Caco-2 (cell line): ENCODE data around the gene PFKFB3. TPM values are rescaled to one million over a fixed set of nuclear protein-coding genes. Genes with fewer than 3 reads are reported as not detected.

Experiments
- BruUV-seq: library from RNA; stranded (reverse); fragments of 400-500 nt; replicated peaks from 2 replicates; lab custom pipeline; 2021; lab: Mats Ljungman, UMichigan
- CTCF ChIA-PET: fragments of 300-600 bp; sonication (Branson Sonifier 250); formaldehyde crosslinking; loops from one replicate; lab custom pipeline; 2022; ENCODE audit warnings: antibody characterized with exemption; lab: Charles Lee
- POLR2A ChIA-PET: fragments of 300-600 bp; sonication (Branson Sonifier 250); formaldehyde crosslinking; loops from one replicate; lab custom pipeline; 2022; ENCODE audit warnings: antibody characterized with exemption; lab: Charles Lee
- DNase-seq, 2 experiments: peaks; one replicate each; pipeline versions ENCODE4 v3.0.0 to v3.0.0-alpha.2; 2020 to 2022
- H3K27me3 ChIP-seq: replicated peaks from 2 replicates; pipeline ENCODE4 v1.6.0; 2011; ENCODE audit warnings: low read length; ENCODE audit not compliant: control insufficient read depth, insufficient read depth
- H3K36me3 ChIP-seq: 2 replicates; pipeline ENCODE4 v1.5.1; 2011; ENCODE audit warnings: low read length; ENCODE audit not compliant: control insufficient read depth, insufficient read depth
- H3K4me1 ChIP-seq: fragments of 250-450 bp; sonication (Bioruptor Pico); 2 replicates; pipeline ENCODE4 v1.5.1; 2020; ENCODE audit warnings: mild to moderate bottlenecking
- H3K4me3 ChIP-seq: 2 replicates; pipeline ENCODE4 v1.5.1; 2011; ENCODE audit warnings: low read depth, mild to moderate bottlenecking, control low read depth, low read length
- H3K9me3 ChIP-seq: fragments of 250-450 bp; sonication (Bioruptor Pico); 2 replicates; pipeline ENCODE4 v1.5.1; 2020; ENCODE audit warnings: mild to moderate bottlenecking, moderate library complexity
- H3K27ac Mint-ChIP-seq: one replicate; pipeline ENCODE4 v1.8.0; 2022; ENCODE audit warnings: mixed read lengths; ENCODE audit not compliant: unreplicated experiment
- H3K27me3 Mint-ChIP-seq: one replicate; pipeline ENCODE4 v1.8.0; 2022; ENCODE audit warnings: mixed read lengths; ENCODE audit not compliant: insufficient read depth, unreplicated experiment
- H3K36me3 Mint-ChIP-seq: one replicate; pipeline ENCODE4 v1.8.0; 2022; ENCODE audit warnings: mild to moderate bottlenecking, mixed read lengths; ENCODE audit not compliant: insufficient read depth, unreplicated experiment
- H3K4me1 Mint-ChIP-seq: one replicate; pipeline ENCODE4 v1.8.0; 2022; ENCODE audit warnings: low read depth, mixed read lengths; ENCODE audit not compliant: unreplicated experiment
- H3K4me3 Mint-ChIP-seq: one replicate; pipeline ENCODE4 v1.8.0; 2022; ENCODE audit warnings: mild to moderate bottlenecking, moderate library complexity, mixed read lengths; ENCODE audit not compliant: unreplicated experiment
- H3K9me3 Mint-ChIP-seq: one replicate; pipeline ENCODE4 v1.8.0; 2022; ENCODE audit warnings: mixed read lengths; ENCODE audit not compliant: unreplicated experiment
- intact Hi-C: fragments of 100-400 bp; cut with micrococcal nuclease; formaldehyde crosslinking; loops from one replicate; pipeline ENCODE4 v1.10.0; 2022; ENCODE audit not compliant: unreplicated experiment
- total RNA-seq: library from RNA; stranded (reverse); gene quantifications from 2 replicates; pipeline ENCODE4 v1.2.3, GENCODE V29; 2022
- TF ChIP-seq, protein P1 (sequence below), 2 experiments: fragments of 200-600 bp in 1 of 2; IDR thresholded peaks; 1 replicate in 1 of 2; 2 replicates in 1 of 2; pipeline versions ENCODE4 v1.5.1 to v1.8.0; 2011 to 2022; ENCODE audit warnings: antibody characterized with exemption in 1 of 2, control low read depth in 1 of 2, inconsistent platforms in 1 of 2, low read depth in 1 of 2, low read length in 1 of 2, mild to moderate bottlenecking in 1 of 2, moderate library complexity in 1 of 2; ENCODE audit not compliant: insufficient read depth in 1 of 2, severe bottlenecking in 1 of 2, unreplicated experiment in 1 of 2

The PFKFB3 gene
- total RNA-seq, 1 experiment from 2014 or later = 33.0 TPM

DNA sequence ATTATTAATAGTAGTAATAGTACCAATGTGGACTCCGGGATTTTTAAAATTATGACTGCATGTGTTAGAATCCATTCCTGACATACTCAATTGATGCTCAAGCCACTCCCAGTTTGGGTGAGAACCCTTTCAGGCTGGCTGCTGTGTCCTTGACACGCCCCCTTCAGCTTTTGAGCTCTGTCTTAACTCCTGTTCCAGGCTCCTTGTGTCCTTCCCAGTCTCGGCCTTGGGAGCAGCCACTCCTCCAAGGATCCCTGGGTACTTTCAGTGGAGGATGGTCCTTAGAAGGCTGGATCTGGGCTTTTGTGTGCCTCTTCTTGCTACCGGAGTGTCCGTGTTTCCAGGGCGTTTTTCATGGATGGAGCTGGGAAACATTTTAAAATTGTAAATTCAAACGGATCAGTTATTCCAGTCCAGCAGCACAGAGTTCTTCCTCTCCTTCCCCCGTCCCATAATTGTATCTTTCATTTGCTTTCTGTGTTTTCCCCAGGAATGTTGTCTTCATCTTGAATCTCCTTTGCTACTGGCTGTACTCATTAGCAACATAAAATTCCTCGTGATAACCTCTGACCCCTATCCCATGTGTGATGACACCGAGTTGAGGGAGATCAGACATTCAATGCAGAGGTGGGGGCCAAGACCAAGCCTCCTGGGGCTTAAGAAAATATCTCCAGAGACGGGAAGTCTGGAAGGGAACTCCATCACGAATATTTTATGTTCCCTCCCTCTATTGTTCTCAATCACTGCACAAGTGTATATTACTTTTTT, 40.0 kb upstream of the PFKFB3 start:
- H3K36me3 Mint-ChIP-seq = peaks cover 43% of the 10 kb centered on the region
- H3K4me3 Mint-ChIP-seq = peak overlapping the region; percentile 88
- TF ChIP-seq, protein P1, sequence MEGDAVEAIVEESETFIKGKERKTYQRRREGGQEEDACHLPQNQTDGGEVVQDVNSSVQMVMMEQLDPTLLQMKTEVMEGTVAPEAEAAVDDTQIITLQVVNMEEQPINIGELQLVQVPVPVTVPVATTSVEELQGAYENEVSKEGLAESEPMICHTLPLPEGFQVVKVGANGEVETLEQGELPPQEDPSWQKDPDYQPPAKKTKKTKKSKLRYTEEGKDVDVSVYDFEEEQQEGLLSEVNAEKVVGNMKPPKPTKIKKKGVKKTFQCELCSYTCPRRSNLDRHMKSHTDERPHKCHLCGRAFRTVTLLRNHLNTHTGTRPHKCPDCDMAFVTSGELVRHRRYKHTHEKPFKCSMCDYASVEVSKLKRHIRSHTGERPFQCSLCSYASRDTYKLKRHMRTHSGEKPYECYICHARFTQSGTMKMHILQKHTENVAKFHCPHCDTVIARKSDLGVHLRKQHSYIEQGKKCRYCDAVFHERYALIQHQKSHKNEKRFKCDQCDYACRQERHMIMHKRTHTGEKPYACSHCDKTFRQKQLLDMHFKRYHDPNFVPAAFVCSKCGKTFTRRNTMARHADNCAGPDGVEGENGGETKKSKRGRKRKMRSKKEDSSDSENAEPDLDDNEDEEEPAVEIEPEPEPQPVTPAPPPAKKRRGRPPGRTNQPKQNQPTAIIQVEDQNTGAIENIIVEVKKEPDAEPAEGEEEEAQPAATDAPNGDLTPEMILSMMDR (IDR thresholded peaks at IDR 0.05; ENCODE audit: insufficient read depth in 1 of 2, low read depth in 1 of 2, low read length in 1 of 2, severe bottlenecking in 1 of 2, unreplicated experiment in 1 of 2) = no peak
- Histone ChIP-seq H3K4me1 (peaks cover 20% of the 10 kb centered on the region), H3K36me3 (no peaks in the 10 kb centered on the region), H3K9me3 (no peaks in the 10 kb centered on the region), H3K27me3 (no peaks in the 10 kb centered on the region), H3K4me3 (peak overlapping the region; percentile 74)
- H3K27ac Mint-ChIP-seq = peak overlapping the region; percentile 98
- POLR2A ChIA-PET = interaction anchor here (0.6 to 1.4 kb wide), 7 partner anchors 8 to 349 kb away, joined by 3 to 16 read pairs (median 4); partner anchors contain the start of genes GDI2 and PFKFB3
- intact Hi-C loops = loop anchor here (1.0 to 5.0 kb wide), 3 partner anchors 17 to 75 kb away; partner anchors contain the start of gene RBM17
- no peaks in the 10 kb centered on the region for H3K9me3 Mint-ChIP-seq
- peak; percentile 68 to 73 for DNase-seq
- peaks cover 42% of the 10 kb centered on the region for H3K4me1 Mint-ChIP-seq
- H3K27me3 Mint-ChIP-seq = no peaks in the 10 kb centered on the region
- CTCF ChIA-PET = interaction anchor here (0.6 to 2.5 kb wide), 5 partner anchors 40 to 239 kb away, joined by 3 to 19 read pairs (median 3); partner anchors contain the start of gene PFKFB3
- TSS peak; percentile 92 for BruUV-seq

DNA sequence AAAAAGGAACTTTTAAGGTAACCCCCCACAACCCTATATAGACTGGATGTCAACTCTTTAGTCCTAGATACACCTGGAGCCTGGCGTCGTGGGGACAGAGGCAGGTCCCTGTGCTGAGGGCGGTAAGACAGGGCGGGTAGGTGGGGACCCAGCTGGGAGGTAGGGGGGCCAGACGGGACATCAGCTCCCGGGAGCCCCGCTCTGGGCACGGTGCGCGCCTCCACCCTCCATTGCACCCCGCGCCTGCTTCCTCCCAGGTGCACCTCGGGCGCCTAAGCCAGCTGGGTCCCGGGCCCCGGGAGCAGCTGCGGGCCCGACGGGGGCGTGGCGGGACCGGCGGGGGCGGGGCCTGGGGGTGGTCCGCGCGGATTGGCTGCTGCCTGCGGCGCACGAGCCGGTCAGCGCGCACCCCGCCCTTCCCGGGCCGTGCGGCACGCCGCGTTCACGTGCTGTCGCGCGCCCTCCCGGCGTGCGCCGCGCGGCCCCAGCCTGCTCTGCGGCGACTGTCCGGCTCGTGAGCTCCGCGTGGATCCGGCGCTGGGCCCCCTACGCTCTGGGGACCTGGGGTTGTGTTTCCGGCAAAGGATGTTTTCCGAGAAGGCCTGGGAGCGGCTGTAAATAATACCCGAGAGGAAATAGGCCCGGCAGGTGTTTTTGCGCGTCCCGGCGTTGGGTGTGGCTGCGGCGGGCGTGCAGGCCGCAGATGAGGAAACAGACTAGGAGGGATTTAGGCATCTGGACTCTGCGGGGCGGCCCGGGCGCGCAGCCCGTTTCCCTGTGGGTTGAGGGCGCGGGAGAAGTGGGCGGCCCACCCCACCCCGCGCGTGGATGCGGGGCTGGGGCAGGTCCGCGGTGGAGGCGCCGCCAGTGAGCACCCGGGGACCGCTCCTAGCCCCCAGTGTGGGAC, 39.1 kb upstream of the PFKFB3 start:
- H3K36me3 Mint-ChIP-seq = peaks cover 43% of the 10 kb centered on the region
- intact Hi-C loops = loop anchor here (1.0 to 5.0 kb wide), 4 partner anchors 18 to 76 kb away; partner anchors contain the start of genes PFKFB3 and RBM17
- DNase-seq = peak; percentile 90 to 98
- no peaks in the 10 kb centered on the region for H3K9me3 Mint-ChIP-seq
- ChIA-PET POLR2A (interaction anchor here (0.6 to 1.4 kb wide), 8 partner anchors 18 to 350 kb away, joined by 3 to 16 read pairs (median 4); partner anchors contain the start of genes GDI2 and PFKFB3), CTCF (interaction anchor here (0.7 to 2.5 kb wide), 5 partner anchors 19 to 243 kb away, joined by 3 to 19 read pairs (median 3); partner anchors contain the start of gene PFKFB3)
- H3K27ac Mint-ChIP-seq = peak overlapping the region; percentile 98
- Histone ChIP-seq H3K9me3 (no peaks in the 10 kb centered on the region), H3K36me3 (no peaks in the 10 kb centered on the region), H3K4me3 (peak overlapping the region; percentile 97), H3K4me1 (peaks cover 20% of the 10 kb centered on the region), H3K27me3 (no peaks in the 10 kb centered on the region)
- TSS peak; percentile 57 for BruUV-seq
- peak overlapping the region; percentile 88 for H3K4me3 Mint-ChIP-seq
- TF ChIP-seq, protein P1 (IDR thresholded peaks at IDR 0.05; ENCODE audit: insufficient read depth in 1 of 2, low read depth in 1 of 2, low read length in 1 of 2, severe bottlenecking in 1 of 2, unreplicated experiment in 1 of 2) = no peak
- H3K27me3 Mint-ChIP-seq = no peaks in the 10 kb centered on the region
- H3K4me1 Mint-ChIP-seq = peaks cover 43% of the 10 kb centered on the region
